H1 (cell line): ENCODE data around the gene WDR19. TPM values are rescaled to one million over a fixed set of nuclear protein-coding genes. Genes with fewer than 3 reads are reported as not detected.

Source experiments
- CTCF ChIA-PET: fragments of 300-600 bp; sonication (Branson Sonifier 250); formaldehyde crosslinking; loops from one replicate; lab custom pipeline; 2021; ENCODE audit not compliant: partially characterized antibody; lab: Charles Lee
- POLR2A ChIA-PET: fragments of 300-600 bp; sonication (Branson Sonifier 250); formaldehyde crosslinking; loops from one replicate; lab custom pipeline; 2021; ENCODE audit warnings: inconsistent platforms; ENCODE audit not compliant: partially characterized antibody; lab: Charles Lee
- DNase-seq, 2 experiments: peaks; one replicate each; pipeline versions ENCODE4 v3.0.0 to v3.0.0-alpha.2; 2010 to 2022; ENCODE audit warnings: low spot score in 2 of 2, low read depth in 1 of 2, mixed read lengths in 1 of 2
- FAIRE-seq: peaks from 2 replicates; lab custom pipeline; 2011; peaks lifted over from hg19 to GRCh38; lab: Jason Lieb, UNC
- H2AFZ ChIP-seq: 2 replicates; pipeline ENCODE4 v1.8.1; 2012; ENCODE audit warnings: low read length, inconsistent platforms
- H2AK5ac ChIP-seq: 2 replicates; pipeline ENCODE4 v1.6.1; 2013; ENCODE audit warnings: low read depth, low read length
- H2BK120ac ChIP-seq: replicated peaks from 2 replicates; pipeline ENCODE3; 2013; ENCODE audit warnings: low read depth, low read length, inconsistent platforms
- H2BK12ac ChIP-seq: 2 replicates; pipeline ENCODE4 v1.6.1; 2013; ENCODE audit warnings: low read depth, low read length
- H2BK15ac ChIP-seq: 2 replicates; pipeline ENCODE4 v1.6.1; 2013; ENCODE audit warnings: low read length
- H2BK20ac ChIP-seq: 2 replicates; pipeline ENCODE4 v1.6.1; 2013; ENCODE audit warnings: low read length
- H2BK5ac ChIP-seq: 2 replicates; pipeline ENCODE4 v1.6.1; 2013; ENCODE audit warnings: low read depth, low read length
- H3K14ac ChIP-seq: 2 replicates; pipeline ENCODE4 v1.6.1; 2013; ENCODE audit warnings: inconsistent platforms; ENCODE audit not compliant: insufficient read length
- H3K18ac ChIP-seq: 2 replicates; pipeline ENCODE4 v1.6.1; 2013; ENCODE audit warnings: low read length; ENCODE audit errors: extremely low read depth
- H3K23ac ChIP-seq: 2 replicates; pipeline ENCODE4 v1.6.1; 2013; ENCODE audit warnings: inconsistent platforms; ENCODE audit not compliant: insufficient read length
- H3K23me2 ChIP-seq: 2 replicates; pipeline ENCODE4 v1.6.1; 2013; ENCODE audit warnings: low read depth, low read length
- H3K27ac ChIP-seq: 2 replicates; pipeline ENCODE4 v1.6.1; 2011; ENCODE audit warnings: low read depth, low read length, inconsistent platforms
- H3K27me3 ChIP-seq, 4 experiments: replicated peaks in 1 of 4; 1 replicate in 1 of 4; 2 replicates in 3 of 4; pipeline versions ENCODE4 v1.6.1 to v1.8.1; 2011 to 2013; ENCODE audit warnings: low read length in 3 of 4, mild to moderate bottlenecking in 3 of 4, inconsistent platforms in 2 of 4, mixed read lengths in 2 of 4, moderate library complexity in 1 of 4; ENCODE audit not compliant: control insufficient read depth in 3 of 4, insufficient read depth in 3 of 4; ENCODE audit errors: extremely low read depth in 1 of 4
- H3K36me3 ChIP-seq, 4 experiments: 2 replicates each; pipeline versions ENCODE4 v1.6.1 to v1.8.1; 2011 to 2013; ENCODE audit warnings: mild to moderate bottlenecking in 4 of 4, low read length in 3 of 4, moderate library complexity in 2 of 4, control low read depth in 1 of 4, inconsistent platforms in 1 of 4; ENCODE audit not compliant: insufficient read depth in 4 of 4, control insufficient read depth in 2 of 4
- H3K4ac ChIP-seq: replicated peaks from 2 replicates; pipeline ENCODE3; 2013; ENCODE audit warnings: low read length, low read depth, mixed read lengths, inconsistent platforms; ENCODE audit not compliant: insufficient read length
- H3K4me1 ChIP-seq, 4 experiments: replicated peaks in 1 of 4; 1 replicate in 1 of 4; 2 replicates in 3 of 4; pipeline versions ENCODE4 v1.6.1 to v1.8.1; 2011 to 2013; ENCODE audit warnings: low read length in 3 of 4, inconsistent platforms in 2 of 4, mixed read lengths in 1 of 4; ENCODE audit not compliant: insufficient read depth in 4 of 4, control insufficient read depth in 3 of 4
- H3K4me2 ChIP-seq, 2 experiments: 2 replicates each; pipeline versions ENCODE4 v1.6.1 to v1.8.1; 2011 to 2013; ENCODE audit warnings: low read depth in 2 of 2, low read length in 2 of 2, control low read depth in 1 of 2, inconsistent platforms in 1 of 2, mild to moderate bottlenecking in 1 of 2; ENCODE audit not compliant: insufficient read depth in 1 of 2
- H3K4me3 ChIP-seq, 4 experiments: fragments of 200-600, 300-600 bp in 1 of 4; sonication (generic), shearing (Covaris generic), sonication (Bioruptor Twin) in 1 of 4; 2 replicates each; pipeline versions ENCODE4 v1.5.1 to v1.8.1; 2011 to 2016; ENCODE audit warnings: low read length in 4 of 4, low read depth in 3 of 4, control low read depth in 2 of 4, inconsistent platforms in 2 of 4, mild to moderate bottlenecking in 2 of 4, mixed read lengths in 1 of 4, moderate library complexity in 1 of 4; ENCODE audit not compliant: insufficient read depth in 2 of 4; ENCODE audit errors: extremely low read depth in 1 of 4
- H3K56ac ChIP-seq: replicated peaks from 2 replicates; pipeline ENCODE3; 2013; ENCODE audit warnings: low read depth, mild to moderate bottlenecking, mixed read lengths, low read length, inconsistent platforms; ENCODE audit not compliant: insufficient read length
- H3K79me1 ChIP-seq: 2 replicates; pipeline ENCODE4 v1.6.1; 2013; ENCODE audit warnings: low read depth, low read length, control low read depth
- H3K79me2 ChIP-seq, 2 experiments: 2 replicates each; pipeline versions ENCODE4 v1.6.1 to v1.8.1; 2012 to 2013; ENCODE audit warnings: low read length in 2 of 2, mild to moderate bottlenecking in 2 of 2, inconsistent platforms in 1 of 2; ENCODE audit not compliant: insufficient read depth in 2 of 2, control insufficient read depth in 1 of 2
- H3K9ac ChIP-seq, 4 experiments: replicated peaks in 1 of 4; 1 replicate in 1 of 4; 2 replicates in 3 of 4; pipeline versions ENCODE4 v1.6.1 to v1.8.1; 2011 to 2013; ENCODE audit warnings: low read depth in 3 of 4, low read length in 3 of 4, control low read depth in 2 of 4, mild to moderate bottlenecking in 2 of 4, moderate library complexity in 2 of 4, inconsistent platforms in 1 of 4; ENCODE audit errors: extremely low read depth in 1 of 4
- H3K9me3 ChIP-seq, 2 experiments: 2 replicates each; pipeline versions ENCODE4 v1.6.1 to v1.8.1; 2012 to 2013; ENCODE audit warnings: mild to moderate bottlenecking in 2 of 2, moderate library complexity in 2 of 2, control low read depth in 1 of 2, inconsistent platforms in 1 of 2, low read depth in 1 of 2, low read length in 1 of 2, mixed read lengths in 1 of 2; ENCODE audit not compliant: insufficient read depth in 2 of 2
- H4K20me1 ChIP-seq, 2 experiments: replicated peaks in 1 of 2; 2 replicates each; pipeline versions ENCODE3 to v1.8.1; 2011 to 2013; ENCODE audit warnings: inconsistent platforms in 2 of 2, low read length in 2 of 2, mild to moderate bottlenecking in 1 of 2; ENCODE audit not compliant: insufficient read depth in 2 of 2, control insufficient read depth in 1 of 2
- H4K5ac ChIP-seq: 2 replicates; pipeline ENCODE4 v1.6.1; 2013; ENCODE audit warnings: low read length, low read depth, mixed read lengths, inconsistent platforms; ENCODE audit not compliant: insufficient read length
- H4K8ac ChIP-seq: 2 replicates; pipeline ENCODE4 v1.8.0; 2013; ENCODE audit warnings: mild to moderate bottlenecking, moderate library complexity, low read length, inconsistent platforms; ENCODE audit not compliant: insufficient read depth; ENCODE audit errors: extremely low read depth
- H4K91ac ChIP-seq: replicated peaks from 2 replicates; pipeline ENCODE3; 2013; ENCODE audit warnings: low read length, mixed read lengths, inconsistent platforms; ENCODE audit not compliant: insufficient read length
- RXRA ChIP-seq: IDR thresholded peaks from 2 replicates; pipeline ENCODE4 v1.6.1; 2011; ENCODE audit warnings: low read depth, mild to moderate bottlenecking, low read length, moderate library complexity; ENCODE audit not compliant: insufficient read depth
- polyA plus RNA-seq, 7 experiments: library from polyadenylated mRNA; depleted of rRNA in 3 of 7; stranded (reverse) in 5 of 7; unstranded in 2 of 7; fragments of >200 nt in 5 of 7; fragments of 200-250 nt in 2 of 7; gene quantifications; 1 replicate in 5 of 7; 2 replicates in 1 of 7; 4 replicates in 1 of 7; pipeline versions ENCODE4 v1.2.1 to v1.2.3, GENCODE V29; 2011 to 2013; ENCODE audit warnings: missing spikeins in 2 of 7, mixed read lengths in 2 of 7
- total RNA-seq: library from RNA; stranded (reverse); fragmentation: NEBNext Ultra II Directional; extraction: Animal tissue kit (Norgen Biotek cat#: 25700); gene quantifications from 2 replicates; pipeline ENCODE4 v1.2.1, GENCODE V29; 2021

The WDR19 gene
- total and polyA plus RNA-seq, 2 of the 8 experiments (the other 6 are each of a cell fraction or from before 2014, with no cell fraction given): 22.2 to 23.3 TPM

- Histone ChIP-seq H3K9ac (no peak overlapping the region), H3K4ac (no peak overlapping the region), H3K4me2 (no peak overlapping the region), H3K36me3 (no peaks in the 10 kb centered on the region), H2AFZ (no peak overlapping the region), H2BK120ac (no peak overlapping the region), H3K27ac (no peak overlapping the region), H2BK15ac (no peak overlapping the region), H3K18ac (no peak overlapping the region), H2BK12ac (no peak overlapping the region), H3K4me3 (no peak overlapping the region), H3K23me2 (peaks cover 4% of the 10 kb centered on the region; the same call in 1 of the 2 replicates), H4K8ac (no peak overlapping the region), H3K79me2 (no peaks in the 10 kb centered on the region), H3K23ac (no peak overlapping the region), H2AK5ac (no peak overlapping the region), H2BK5ac (no peak overlapping the region), H3K79me1 (no peaks in the 10 kb centered on the region), H4K91ac (no peak overlapping the region), H4K5ac (no peak overlapping the region), H2BK20ac (no peak overlapping the region), H3K27me3 (no peaks in the 10 kb centered on the region; a peak in 1 of 7 replicates), H3K9me3 (no peaks in the 10 kb centered on the region), H4K20me1 (no peaks in the 10 kb centered on the region), H3K14ac (no peak overlapping the region), H3K4me1 (no peaks in the 10 kb centered on the region; a peak in 1 of 7 replicates), H3K56ac (no peak overlapping the region)
- ChIA-PET CTCF (interaction anchor here (0.7 to 1.2 kb wide), 2 partner anchors 60 to 448 kb away, joined by 3 to 4 read pairs; no protein-coding TSS in a partner anchor), POLR2A (interaction anchor here (0.7 kb wide), 1 partner anchor 13 kb away, joined by 3 read pairs; no protein-coding TSS in a partner anchor)
- FAIRE-seq: no peak
- no peak for DNase-seq
- no peak for TF ChIP-seq RXRA
These were observed 3.6 kb upstream of the WDR19 start for GRCh38 chr4:39178706-39179105.
